HG03108 (cell line): ENCODE data around the gene LAMA5.

Source experiments
- ATAC-seq: cut with Tn5 transposase; IDR thresholded peaks from one replicate; pipeline ENCODE4 v1.9.1; 2021; ENCODE audit warnings: moderate library complexity; ENCODE audit not compliant: unreplicated experiment

Gene LAMA5, protein sequence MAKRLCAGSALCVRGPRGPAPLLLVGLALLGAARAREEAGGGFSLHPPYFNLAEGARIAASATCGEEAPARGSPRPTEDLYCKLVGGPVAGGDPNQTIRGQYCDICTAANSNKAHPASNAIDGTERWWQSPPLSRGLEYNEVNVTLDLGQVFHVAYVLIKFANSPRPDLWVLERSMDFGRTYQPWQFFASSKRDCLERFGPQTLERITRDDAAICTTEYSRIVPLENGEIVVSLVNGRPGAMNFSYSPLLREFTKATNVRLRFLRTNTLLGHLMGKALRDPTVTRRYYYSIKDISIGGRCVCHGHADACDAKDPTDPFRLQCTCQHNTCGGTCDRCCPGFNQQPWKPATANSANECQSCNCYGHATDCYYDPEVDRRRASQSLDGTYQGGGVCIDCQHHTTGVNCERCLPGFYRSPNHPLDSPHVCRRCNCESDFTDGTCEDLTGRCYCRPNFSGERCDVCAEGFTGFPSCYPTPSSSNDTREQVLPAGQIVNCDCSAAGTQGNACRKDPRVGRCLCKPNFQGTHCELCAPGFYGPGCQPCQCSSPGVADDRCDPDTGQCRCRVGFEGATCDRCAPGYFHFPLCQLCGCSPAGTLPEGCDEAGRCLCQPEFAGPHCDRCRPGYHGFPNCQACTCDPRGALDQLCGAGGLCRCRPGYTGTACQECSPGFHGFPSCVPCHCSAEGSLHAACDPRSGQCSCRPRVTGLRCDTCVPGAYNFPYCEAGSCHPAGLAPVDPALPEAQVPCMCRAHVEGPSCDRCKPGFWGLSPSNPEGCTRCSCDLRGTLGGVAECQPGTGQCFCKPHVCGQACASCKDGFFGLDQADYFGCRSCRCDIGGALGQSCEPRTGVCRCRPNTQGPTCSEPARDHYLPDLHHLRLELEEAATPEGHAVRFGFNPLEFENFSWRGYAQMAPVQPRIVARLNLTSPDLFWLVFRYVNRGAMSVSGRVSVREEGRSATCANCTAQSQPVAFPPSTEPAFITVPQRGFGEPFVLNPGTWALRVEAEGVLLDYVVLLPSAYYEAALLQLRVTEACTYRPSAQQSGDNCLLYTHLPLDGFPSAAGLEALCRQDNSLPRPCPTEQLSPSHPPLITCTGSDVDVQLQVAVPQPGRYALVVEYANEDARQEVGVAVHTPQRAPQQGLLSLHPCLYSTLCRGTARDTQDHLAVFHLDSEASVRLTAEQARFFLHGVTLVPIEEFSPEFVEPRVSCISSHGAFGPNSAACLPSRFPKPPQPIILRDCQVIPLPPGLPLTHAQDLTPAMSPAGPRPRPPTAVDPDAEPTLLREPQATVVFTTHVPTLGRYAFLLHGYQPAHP (N-terminal part only)

DNA sequence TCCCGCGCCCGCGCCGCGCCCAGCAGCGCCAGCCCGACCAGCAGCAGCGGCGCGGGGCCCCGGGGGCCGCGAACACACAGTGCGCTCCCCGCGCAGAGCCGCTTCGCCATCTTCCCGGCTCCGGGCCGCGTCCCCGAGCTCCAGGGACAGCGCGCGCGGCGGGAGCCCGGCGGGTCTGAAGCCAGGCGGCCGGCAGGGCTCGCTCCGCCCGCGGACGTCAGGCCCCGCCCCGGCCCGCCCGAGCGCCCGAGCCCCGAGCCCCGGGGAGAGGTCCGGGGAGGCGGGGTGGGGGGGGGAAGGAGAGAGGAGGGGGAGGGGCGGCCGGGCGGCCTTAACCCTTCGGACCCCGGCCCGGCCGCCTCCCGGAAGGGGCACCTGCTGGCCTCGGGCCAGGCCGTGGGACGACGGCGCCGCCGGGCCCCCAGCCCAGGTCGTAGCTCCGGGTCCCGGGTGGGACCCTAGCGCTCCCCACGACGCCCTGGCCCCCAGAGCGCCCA lies at the start of gene LAMA5:
Gene LAMA5, minus strand, starts transcription at position 177 of the 497 bp plus-strand sequence. Its CDS starts 67 bp downstream, at position 110.
- no peak for ATAC-seq

DNA sequence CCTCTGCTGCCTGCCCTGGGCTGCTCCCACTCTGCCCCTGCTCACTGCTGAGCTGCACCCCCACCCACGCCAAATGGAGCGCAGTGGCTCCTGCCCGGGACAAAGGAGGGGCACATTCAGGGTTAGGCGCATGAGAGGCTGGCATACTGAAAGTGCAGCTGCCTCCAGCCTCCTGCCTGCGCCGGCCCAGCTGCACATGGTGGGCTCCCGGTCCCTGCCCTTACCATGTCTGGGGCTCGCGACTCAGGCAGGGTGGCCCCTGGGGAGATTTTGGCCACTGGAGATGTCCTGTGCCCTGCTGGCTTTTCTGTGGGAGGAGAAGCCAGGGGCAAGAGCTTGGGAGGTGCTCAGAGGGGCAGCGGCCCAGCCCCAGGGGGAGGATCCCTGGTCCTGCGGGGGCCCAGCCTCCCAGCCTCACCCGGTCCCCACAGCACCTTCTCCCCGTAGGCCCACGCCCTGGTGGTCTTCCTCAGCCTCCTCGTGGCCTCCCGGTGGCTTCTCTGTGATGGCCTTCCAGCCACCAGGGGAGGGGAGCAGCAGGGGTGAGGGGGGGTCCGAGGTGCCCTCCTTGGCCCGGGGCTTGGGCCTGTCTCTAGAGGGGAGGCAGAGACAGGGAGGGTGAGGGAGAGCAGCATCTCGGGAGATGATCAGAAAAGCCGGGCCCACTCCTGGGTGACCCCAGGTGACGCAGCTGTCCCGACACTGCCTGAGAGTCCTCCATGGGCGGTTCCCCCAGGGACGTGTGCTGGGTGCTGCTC lies 48.4 kb upstream of the LAMA5 start:
- ATAC-seq, result no peak

DNA sequence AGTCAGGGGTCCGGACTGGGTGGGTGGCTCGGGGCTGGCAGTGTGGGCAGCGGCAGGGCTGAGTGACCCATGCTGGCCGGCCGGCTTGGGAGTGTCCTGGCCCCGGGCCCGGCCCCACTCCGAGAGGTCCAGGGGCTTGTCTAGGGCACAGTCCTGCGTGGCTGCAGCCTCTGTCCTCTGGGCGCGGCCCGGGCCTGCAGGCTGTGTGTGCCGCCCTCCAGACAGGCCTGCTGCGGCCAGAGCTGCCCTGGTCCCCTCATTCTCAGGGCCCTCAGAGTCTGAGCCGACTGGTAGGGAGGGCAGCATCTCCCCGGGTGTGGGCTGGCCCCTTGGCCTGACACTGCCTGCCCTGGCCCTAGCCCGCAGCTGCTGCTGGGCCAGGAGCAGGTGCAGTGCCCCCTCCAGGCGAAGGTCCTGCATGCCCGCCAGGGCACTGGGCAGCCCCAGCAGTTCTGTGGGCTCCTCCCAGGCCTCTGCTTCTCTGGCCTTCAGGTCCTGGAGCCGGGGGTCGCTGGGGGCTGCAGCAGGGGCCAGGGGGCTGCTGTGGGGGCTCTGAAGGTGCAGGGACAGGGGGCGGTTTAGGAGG lies 46.9 kb upstream of the LAMA5 start:
- ATAC-seq, result no peak

DNA sequence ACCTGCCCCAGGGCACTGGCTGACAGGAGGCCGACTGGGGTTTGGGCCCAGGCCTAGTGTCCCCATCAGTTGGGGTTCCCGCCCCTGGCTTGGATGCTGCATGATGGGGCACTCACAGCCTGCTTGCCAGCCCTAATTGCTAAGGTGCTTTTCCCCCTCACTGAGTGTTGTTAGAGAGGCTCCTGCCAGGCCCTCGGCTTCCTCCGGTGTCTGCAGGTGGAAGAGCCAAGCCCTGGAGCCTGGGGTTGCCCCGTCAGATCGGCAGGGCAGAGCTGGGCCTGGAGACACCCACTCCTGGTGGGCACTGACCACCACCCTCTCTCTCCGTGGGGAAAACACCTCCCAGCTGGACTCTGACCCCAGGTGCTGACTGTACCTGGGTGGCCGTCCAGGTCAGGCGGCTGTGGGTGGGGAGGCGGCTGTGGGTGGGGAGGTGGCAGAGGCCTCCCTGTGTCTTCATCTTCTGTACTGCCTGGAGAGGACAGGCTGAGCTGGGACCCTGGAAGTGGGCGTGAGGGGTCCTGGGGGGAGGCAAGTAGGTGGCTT lies 46.0 kb upstream of the LAMA5 start:
- no peak for ATAC-seq

DNA sequence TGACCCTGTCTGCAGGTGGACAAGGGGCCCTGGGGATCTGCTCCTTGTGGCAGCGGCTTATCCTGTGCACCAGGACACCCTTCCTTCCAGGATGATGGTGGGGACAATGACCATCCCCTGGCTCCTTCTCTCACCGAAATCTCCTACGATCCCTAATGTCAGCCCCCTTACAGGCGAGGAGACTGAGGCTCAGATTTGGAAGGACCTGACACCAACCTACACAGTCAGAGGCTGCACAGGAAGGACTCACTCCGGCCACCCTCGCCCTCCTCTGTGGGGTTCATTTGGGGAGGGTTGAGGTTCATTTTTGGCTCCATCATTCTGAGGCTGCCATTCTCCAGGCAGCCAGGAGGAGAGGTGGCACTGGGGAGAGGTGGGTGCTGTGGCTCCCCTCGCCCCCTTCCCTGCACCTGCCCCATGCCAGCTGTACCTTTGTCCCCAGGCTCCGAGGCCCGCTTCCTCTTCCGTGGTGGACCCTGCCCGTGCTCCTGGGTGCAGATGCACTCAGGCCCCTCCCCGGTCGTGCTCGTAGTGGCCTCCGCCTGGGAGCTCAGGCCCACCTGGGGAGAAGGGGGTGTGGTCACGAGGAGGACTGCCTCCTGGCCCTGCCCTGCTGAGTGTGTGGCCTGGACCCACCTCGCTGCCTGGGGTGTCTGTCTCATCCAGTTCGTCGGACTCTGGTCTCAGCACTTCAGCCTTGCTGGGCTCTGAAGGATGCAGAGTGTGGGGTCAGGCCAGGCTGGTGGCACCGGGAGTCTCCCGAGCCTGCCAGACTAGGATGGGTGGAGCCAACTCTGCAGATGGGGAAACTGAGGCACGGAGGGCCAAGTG lies 45.3 kb upstream of the LAMA5 start:
- ATAC-seq, result no peak

DNA sequence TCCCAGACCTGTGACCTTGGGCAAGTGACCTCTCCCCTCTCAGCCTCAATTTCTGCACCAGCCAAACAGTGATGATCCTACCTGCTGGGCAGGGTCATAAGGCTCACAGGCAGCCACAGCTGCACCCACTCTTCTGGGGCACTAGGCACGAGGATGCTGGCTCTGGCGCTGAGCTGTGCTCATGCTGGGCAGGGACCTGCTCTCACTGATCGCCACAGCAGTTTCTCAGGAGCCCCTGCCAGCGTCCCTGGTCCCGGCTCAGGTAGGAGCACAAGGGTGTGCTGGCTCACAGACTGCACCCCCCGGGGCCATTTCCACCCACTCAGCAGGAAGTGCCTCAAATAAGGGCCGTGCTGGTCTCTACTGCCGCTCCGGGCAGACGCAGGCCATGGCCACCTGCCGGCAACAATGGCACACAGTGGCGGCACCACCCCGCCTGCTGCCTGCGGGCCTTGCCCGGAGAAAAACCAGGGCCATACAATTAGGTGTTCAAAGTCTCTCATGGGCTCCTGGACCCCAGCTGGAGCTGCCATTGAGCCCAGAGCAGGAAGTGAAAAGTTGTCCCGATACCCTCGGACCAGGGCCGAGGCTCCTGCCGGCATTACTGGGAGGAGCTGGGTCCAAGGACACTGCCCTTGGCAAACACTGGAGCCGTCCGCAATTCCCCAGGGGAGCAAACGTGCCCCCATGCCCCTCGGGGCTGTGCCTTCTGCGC lies 44.5 kb upstream of the LAMA5 start:
- ATAC-seq, result no peak

DNA sequence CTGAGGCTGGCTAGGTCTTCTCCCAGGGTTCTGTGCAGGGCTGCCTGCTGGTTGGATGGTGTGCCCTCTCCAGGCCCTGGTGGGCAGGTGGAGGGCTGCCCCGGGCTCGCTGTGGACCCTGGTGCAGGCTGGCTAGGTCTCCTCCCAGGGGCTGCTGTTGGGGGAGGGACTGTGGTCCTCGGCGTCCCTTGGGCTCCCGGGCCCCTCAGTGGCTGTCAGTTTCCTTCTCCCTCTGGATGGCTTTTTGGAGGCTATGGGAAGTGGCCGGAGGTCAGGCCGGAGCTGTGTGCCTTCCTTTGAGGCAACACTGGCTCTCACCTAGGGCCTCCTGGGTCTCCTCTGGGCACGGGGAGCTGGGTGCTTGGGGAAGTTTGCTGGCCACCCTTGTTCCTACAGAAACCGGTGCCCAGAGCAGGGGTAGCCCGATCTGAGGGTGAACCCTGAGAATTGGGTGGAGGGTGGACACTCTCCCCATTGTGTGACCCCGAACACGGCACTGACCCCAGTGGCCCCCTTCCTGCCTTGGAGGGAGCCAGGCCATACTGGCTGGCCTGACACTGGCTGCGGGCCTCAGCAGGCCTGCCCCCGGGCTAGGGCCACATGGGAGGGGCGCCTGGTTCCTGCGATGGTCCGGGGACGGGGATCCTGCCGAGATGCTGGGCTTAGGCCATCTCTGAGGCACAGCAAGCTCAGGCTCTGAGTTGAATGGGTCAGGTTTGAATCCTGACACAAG lies 43.8 kb upstream of the LAMA5 start:
- ATAC-seq, result no peak

DNA sequence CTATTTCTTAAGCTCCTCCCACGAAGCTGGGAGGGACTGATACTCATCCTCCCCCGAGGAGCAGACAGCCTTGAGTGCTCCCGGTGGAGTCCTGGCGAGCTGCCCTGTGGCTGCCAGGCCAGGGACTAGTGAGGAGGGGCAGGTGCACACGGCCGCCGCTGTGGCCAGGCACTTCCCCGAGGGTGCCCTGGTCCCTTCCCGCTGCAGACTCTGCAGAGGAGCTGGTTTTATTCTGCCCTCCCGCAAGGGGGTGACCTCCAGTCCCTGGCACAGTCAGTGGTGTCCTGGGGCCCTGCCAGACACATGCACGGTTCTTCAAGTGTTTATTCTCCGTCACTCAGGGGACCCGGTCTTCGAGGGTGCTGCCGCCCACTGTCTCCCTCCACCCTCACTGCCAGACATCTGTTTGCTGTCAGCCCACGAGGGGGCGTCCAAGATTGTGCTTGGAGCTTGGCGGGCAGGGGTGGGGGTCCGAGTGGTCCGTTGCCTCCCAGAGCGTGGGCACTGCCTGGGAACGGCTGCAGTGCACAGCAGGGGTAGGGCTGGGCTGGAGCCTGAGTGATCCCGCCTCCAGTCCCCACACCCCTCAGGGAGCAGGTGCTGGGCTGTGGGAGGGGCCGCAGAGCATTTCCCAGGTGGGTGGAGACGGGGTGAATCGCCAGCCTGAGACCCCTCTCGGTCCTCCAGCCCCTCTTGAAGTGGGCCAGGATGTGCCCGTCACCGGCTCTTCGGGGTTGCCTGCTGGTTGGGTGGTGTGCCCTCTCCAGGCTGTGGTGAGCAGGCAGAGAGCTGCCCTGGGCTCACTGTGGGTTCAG lies 43.0 kb upstream of the LAMA5 start:
- no peak for ATAC-seq

DNA sequence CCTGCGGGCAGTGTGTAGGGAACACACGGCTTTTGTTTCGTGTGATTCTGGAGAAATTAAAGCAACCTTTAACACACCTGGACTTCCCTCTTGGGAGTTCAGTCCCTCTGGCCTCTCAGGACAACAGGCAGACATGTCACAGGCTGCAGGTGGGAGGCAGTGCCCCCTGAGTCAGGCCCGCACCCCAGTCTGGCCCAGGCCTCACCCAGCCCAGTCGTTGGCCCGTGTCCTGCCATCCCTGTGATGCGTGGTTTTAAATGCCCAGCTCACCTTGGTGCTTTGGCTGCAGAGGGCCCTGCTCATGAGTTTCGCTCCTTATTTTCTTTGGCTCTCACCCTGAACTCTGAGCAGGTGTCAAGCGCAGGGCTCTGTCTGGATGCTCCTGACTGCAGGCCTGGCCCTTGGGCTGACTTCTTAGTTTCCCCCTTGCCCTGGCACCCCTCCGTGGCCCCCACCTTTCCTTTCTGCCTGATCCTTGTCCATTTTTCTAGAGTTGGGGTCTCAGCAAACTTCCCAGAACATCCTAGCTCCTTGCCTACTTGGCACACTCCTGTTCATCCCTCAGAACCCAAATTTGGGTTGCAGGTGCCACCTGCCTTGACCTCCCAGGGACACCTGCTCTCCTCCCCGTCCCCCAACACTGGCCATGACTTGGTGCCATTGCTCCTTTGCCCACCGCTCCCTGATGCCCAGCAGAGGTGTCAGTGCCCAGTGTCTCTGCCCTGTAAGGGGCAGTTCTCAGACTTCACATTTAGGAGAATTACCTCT lies 42.2 kb upstream of the LAMA5 start:
- ATAC-seq, result no peak

DNA sequence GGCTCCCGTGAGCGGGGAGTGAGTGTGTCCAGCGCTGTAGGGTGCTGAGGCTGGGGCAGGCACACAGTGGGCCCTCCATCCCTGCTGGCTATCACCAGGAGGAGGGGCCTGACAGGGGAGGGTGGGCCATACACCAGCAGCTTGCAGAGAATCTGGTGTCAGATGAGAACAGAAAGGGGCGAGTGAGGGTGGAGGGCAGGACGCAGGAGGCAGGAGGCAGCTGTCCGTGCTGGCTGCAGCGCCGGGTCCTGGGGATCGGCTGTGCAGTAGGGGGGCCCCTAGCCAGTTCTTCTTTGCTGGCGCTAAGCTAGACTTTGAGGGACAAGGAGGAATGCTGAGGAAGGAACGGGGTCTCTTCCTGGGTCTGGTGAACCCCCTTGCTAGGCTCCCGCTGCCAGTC lies 41.5 kb upstream of the LAMA5 start:
- ATAC-seq, result no peak

DNA sequence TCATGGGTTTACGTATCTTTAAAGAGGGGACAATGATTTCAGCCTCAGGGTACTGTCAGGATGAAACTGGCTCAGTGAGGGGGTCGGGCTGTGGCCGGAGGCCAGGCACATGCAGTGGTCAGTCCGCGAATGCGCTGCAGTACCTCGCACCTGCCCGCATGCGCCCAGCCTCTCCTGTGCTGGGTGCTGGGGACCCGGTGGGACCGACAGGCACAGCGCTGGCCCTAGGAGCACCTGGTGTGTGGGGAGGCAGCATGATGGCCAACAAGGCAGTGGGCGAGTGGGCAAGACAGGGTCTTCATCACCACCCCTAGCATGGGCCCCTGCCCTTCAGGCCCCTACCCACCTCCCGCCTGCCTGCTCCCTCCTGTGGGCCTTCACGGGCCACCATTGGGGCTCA lies 40.9 kb upstream of the LAMA5 start:
- ATAC-seq, result no peak

DNA sequence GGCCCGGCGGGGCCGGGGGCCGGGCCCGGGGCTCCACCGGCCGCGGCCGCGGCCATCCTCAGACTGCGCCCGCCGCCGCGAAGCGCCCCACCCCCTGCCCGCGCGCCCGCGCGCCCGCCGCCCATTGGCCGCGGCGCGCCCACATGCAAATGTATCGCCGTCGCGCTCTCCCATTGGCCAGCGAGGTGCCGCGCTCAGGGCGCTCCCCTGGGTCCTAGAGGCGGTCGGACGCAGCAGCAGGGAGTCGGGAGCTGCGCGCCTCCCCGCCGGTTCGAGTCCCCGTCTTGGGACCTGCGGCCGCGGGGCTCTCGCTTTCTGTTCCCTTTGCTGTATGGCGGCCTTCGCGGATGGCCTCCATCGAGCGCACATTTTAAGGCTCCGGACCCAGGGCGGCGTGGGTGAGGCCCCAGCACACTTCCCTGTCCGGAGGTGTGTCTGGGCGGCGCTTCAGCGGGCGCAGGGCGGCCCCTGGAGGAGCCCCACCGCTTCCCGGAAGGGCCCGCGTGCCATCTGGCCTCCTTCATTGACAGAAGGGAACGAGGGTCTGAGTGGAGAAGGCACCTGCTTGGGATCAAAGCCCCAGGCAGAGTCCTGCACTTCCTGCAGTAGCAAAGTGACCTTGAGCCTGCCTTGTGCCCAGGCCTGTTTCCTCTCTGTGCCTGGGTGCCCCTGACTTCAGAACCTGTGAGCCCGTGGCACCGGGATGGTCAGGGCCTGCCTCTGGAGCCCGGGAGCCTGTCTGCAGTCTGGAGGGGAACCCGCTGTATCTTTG lies 40.3 kb upstream of the LAMA5 start, which contains the start of gene CABLES2:
Gene CABLES2, minus strand, starts transcription at position 65 of the 772 bp plus-strand sequence. Its CDS starts 9 bp downstream, at position 56.
- peak; percentile 88 for ATAC-seq

DNA sequence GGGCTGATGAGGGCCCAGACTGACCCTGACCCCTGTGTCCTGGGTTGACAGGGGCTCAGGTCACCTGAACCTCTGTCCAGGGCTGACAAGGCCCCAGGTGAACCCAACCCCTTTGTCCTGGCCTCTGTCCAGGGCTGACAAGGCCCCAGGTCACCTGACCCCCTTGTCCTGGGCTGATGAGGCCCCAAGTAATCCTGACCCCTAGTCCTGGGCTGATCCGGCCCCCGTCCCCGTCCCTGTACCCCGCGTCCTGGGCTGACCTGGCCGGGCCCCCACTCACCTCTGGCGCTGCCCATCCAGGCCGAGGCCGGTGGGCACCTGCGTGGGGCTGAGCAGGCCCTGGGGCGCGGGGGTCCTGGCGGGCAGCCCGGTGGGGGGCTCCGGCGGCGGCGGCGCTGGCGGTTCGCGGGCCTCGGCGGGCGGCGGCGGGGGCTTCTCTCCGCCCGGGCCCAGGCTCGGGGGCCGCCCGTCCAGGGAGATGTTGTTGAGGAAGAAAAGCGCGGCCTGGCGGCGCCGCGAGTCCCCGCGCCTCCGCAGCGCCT lies 39.6 kb upstream of the LAMA5 start:
- no peak for ATAC-seq

DNA sequence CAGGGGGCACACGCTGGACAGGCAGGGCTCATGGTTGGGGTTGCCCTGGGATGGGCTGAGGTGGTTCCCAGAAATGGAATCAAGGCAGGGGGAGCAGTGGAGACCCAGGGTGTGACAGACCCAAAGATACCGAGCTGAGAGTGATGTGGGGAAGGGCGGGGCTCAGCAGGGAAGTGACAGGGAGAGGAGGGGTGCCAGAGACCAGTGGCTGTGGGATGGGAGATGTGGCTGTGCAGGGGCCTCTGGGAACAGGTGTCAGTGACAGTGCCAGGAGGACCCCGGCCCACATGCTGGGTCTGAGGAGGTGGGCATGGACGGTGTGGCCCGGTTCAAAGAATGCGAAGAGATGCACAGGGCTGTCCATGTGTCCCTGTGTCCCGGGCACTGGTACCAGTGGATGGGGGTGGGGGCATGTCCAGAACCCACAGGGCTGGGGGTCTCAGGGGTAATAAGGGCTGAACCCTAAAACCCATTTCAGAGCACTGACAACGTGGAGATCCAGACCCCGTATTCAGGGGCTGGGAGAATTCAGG lies 38.9 kb upstream of the LAMA5 start:
- ATAC-seq, result no peak
